Mucosa of rectum (tissue), 2 donors: ENCODE results near the gene MYO5C.
"Not testable (repeated sequence)": the region's sequence is repeated elsewhere in the genome, so short reads cannot be mapped to it uniquely, and the experiment has no call there.

Experiments
- H3K27ac ChIP-seq, 2 donors: one replicate each; pipeline ENCODE4 v1.7.0; 2013; ENCODE audit warnings: inconsistent platforms in 2 of 2, low read depth in 2 of 2, low read length in 2 of 2
- H3K27me3 ChIP-seq, 2 donors: one replicate each; pipeline ENCODE4 v1.7.0; 2013; ENCODE audit warnings: low read length in 2 of 2; ENCODE audit not compliant: control insufficient read depth in 2 of 2, insufficient read depth in 2 of 2
- H3K36me3 ChIP-seq, 2 donors: one replicate each; pipeline ENCODE4 v1.7.0; 2013; ENCODE audit warnings: low read length in 2 of 2; ENCODE audit not compliant: control insufficient read depth in 2 of 2, insufficient read depth in 2 of 2
- H3K4me1 ChIP-seq, 2 donors: one replicate each; pipeline ENCODE4 v1.7.0; 2013; ENCODE audit warnings: low read length in 2 of 2, mild to moderate bottlenecking in 1 of 2; ENCODE audit not compliant: control insufficient read depth in 2 of 2, insufficient read depth in 2 of 2
- H3K4me3 ChIP-seq, 2 donors: one replicate each; pipeline ENCODE4 v1.7.0; 2013; ENCODE audit warnings: low read length in 2 of 2
- H3K9ac ChIP-seq, 2 donors: one replicate each; pipeline ENCODE4 v1.7.0; 2013; ENCODE audit warnings: low read length in 2 of 2, low read depth in 1 of 2, mild to moderate bottlenecking in 1 of 2
- H3K9me3 ChIP-seq, 2 donors: one replicate each; pipeline ENCODE4 v1.7.0; 2013; ENCODE audit warnings: low read length in 2 of 2; ENCODE audit not compliant: control insufficient read depth in 2 of 2
- donor health status: healthy.
- donor health status: Normal muscosa, but diverticular disease.

MYO5C gene

GRCh38 chr15:52181938-52182780, 113.4 kb downstream of the MYO5C start:
- H3K4me1 ChIP-seq: peaks cover 6 to 15% of the 10 kb centered on the region in 2 donors
- no peak overlapping the region for H3K4me3 ChIP-seq
- peaks cover 0 to 3% of the 10 kb centered on the region in 2 donors for H3K27me3 ChIP-seq
- H3K36me3 ChIP-seq: no peaks in the 10 kb centered on the region
- no peak overlapping the region for H3K27ac ChIP-seq
- H3K9me3 ChIP-seq: no peaks in the 10 kb centered on the region
- H3K9ac ChIP-seq: no peak overlapping the region

GRCh38 chr15:52180851-52181450, 114.7 kb downstream of the MYO5C start:
- no peak overlapping the region for H3K27ac ChIP-seq
- H3K27me3 ChIP-seq: peaks cover 0 to 3% of the 10 kb centered on the region in 2 donors
- peak overlapping the region in 1 of 2 donors; percentile 79 for H3K4me3 ChIP-seq
- H3K36me3 ChIP-seq: no peaks in the 10 kb centered on the region
- no peak overlapping the region for H3K9ac ChIP-seq
- no peaks in the 10 kb centered on the region for H3K9me3 ChIP-seq
- peaks cover 6 to 15% of the 10 kb centered on the region in 2 donors for H3K4me1 ChIP-seq

GRCh38 chr15:52180196-52180835, 115.3 kb downstream of the MYO5C start:
- Histone ChIP-seq H3K9me3 (no peaks in the 10 kb centered on the region), H3K36me3 (no peaks in the 10 kb centered on the region), H3K27me3 (peaks cover 0 to 3% of the 10 kb centered on the region in 2 donors), H3K4me3 (peak overlapping the region; percentile 79 to 83), H3K9ac (peak overlapping the region; percentile 79 to 83), H3K4me1 (peaks cover 6 to 15% of the 10 kb centered on the region in 2 donors), H3K27ac (peak overlapping the region; percentile 80 to 88)

- Histone ChIP-seq H3K36me3 (no peaks in the 10 kb centered on the region), H3K4me1 (peaks cover 6 to 15% of the 10 kb centered on the region in 2 donors), H3K9ac (peak overlapping the region; percentile 79 to 83), H3K27me3 (peaks cover 0 to 3% of the 10 kb centered on the region in 2 donors), H3K4me3 (peak overlapping the region; percentile 79 to 83), H3K9me3 (no peaks in the 10 kb centered on the region), H3K27ac (peak overlapping the region; percentile 80 to 88)
These were observed 116.1 kb downstream of the MYO5C start for GRCh38 chr15:52179278-52180195.

- H3K4me3 ChIP-seq: peak overlapping the region; percentile 79 to 83
- peak overlapping the region; percentile 80 to 88 for H3K27ac ChIP-seq
- H3K4me1 ChIP-seq: peaks cover 6 to 15% of the 10 kb centered on the region in 2 donors
- no peaks in the 10 kb centered on the region for H3K9me3 ChIP-seq
- peak overlapping the region; percentile 69 to 83 for H3K9ac ChIP-seq
- no peaks in the 10 kb centered on the region for H3K36me3 ChIP-seq
- H3K27me3 ChIP-seq: peaks cover 0 to 3% of the 10 kb centered on the region in 2 donors
These were observed 116.8 kb downstream of the MYO5C start for GRCh38 chr15:52178765-52179164.

GRCh38 chr15:52172869-52173268, 122.7 kb downstream of the MYO5C start:
- no peaks in the 10 kb centered on the region for H3K4me1 ChIP-seq
- no peaks in the 10 kb centered on the region for H3K36me3 ChIP-seq
- no peaks in the 10 kb centered on the region for H3K9me3 ChIP-seq
- H3K9ac ChIP-seq: no peak overlapping the region
- no peaks in the 10 kb centered on the region for H3K27me3 ChIP-seq
- no peak overlapping the region for H3K4me3 ChIP-seq
- no peak overlapping the region for H3K27ac ChIP-seq

GRCh38 chr15:52171807-52172206, 123.8 kb downstream of the MYO5C start:
- Histone ChIP-seq H3K9ac (no peak overlapping the region), H3K9me3 (no peaks in the 10 kb centered on the region), H3K27ac (no peak overlapping the region), H3K27me3 (no peaks in the 10 kb centered on the region), H3K4me1 (no peaks in the 10 kb centered on the region), H3K36me3 (no peaks in the 10 kb centered on the region), H3K4me3 (no peak overlapping the region)

- Histone ChIP-seq H3K27ac (no peak overlapping the region), H3K4me3 (no peak overlapping the region), H3K27me3 (no peaks in the 10 kb centered on the region), H3K9me3 (no peaks in the 10 kb centered on the region), H3K9ac (no peak overlapping the region), H3K4me1 (no peaks in the 10 kb centered on the region), H3K36me3 (no peaks in the 10 kb centered on the region)
These were observed 124.2 kb downstream of the MYO5C start for GRCh38 chr15:52171386-52171785.

GRCh38 chr15:52170199-52170598, 125.4 kb downstream of the MYO5C start:
- H3K27ac ChIP-seq, H3K9ac ChIP-seq, H3K4me1 ChIP-seq, H3K27me3 ChIP-seq, H3K4me3 ChIP-seq, H3K36me3 ChIP-seq, H3K9me3 ChIP-seq: not testable (repeated sequence)
